Measurements from ENCODE around the gene APLP1. TPM values are rescaled to one million over a fixed set of nuclear protein-coding genes. Genes with fewer than 3 reads are reported as not detected.
A peak's percentile ranks its signal among the peaks of the same experiment; 100 is the strongest.
"Not testable (repeated sequence)": the region's sequence is repeated elsewhere in the genome, so short reads cannot be mapped to it uniquely, and the experiment has no call there.

APLP1 gene
- total RNA-seq, 1 donor from 2014 or later, result 2.1 TPM

GRCh38 chr19:35889370-35890112, 21.2 kb downstream of the APLP1 start:
- no peaks in the 10 kb centered on the region for H3K27me3 ChIP-seq (ENCODE audit: control insufficient read depth in 3 of 3, insufficient read depth in 3 of 3, low read length in 3 of 3)
- H3K4me3 ChIP-seq (ENCODE audit: low read length in 3 of 3), result no peak overlapping the region
- H3K27ac ChIP-seq (ENCODE audit: low read depth, low read length), result no peak overlapping the region
- H3K9ac ChIP-seq (ENCODE audit: low read depth in 1 of 3, low read length in 3 of 3), result no peak overlapping the region
- no peaks in the 10 kb centered on the region for H3K4me1 ChIP-seq (ENCODE audit: control insufficient read depth in 3 of 3, insufficient read depth in 3 of 3, low read length in 3 of 3)
- H3K9me3 ChIP-seq (ENCODE audit: control insufficient read depth in 3 of 3, low read length in 3 of 3), result no peaks in the 10 kb centered on the region
- peaks cover 4 to 12% (median 10%) of the 10 kb centered on the region in 3 donors for H3K36me3 ChIP-seq (ENCODE audit: control insufficient read depth in 3 of 3, insufficient read depth in 3 of 3, low read length in 3 of 3)

- no peak overlapping the region for H3K4me3 ChIP-seq (ENCODE audit: low read length in 3 of 3)
- no peak overlapping the region for H3K27ac ChIP-seq (ENCODE audit: low read depth, low read length)
- H3K9me3 ChIP-seq (ENCODE audit: control insufficient read depth in 3 of 3, low read length in 3 of 3), result no peaks in the 10 kb centered on the region
- H3K9ac ChIP-seq (ENCODE audit: low read depth in 1 of 3, low read length in 3 of 3), result no peak overlapping the region
- H3K36me3 ChIP-seq (ENCODE audit: control insufficient read depth in 3 of 3, insufficient read depth in 3 of 3, low read length in 3 of 3), result peaks cover 4 to 15% (median 10%) of the 10 kb centered on the region in 3 donors
- no peaks in the 10 kb centered on the region for H3K27me3 ChIP-seq (ENCODE audit: control insufficient read depth in 3 of 3, insufficient read depth in 3 of 3, low read length in 3 of 3)
- H3K4me1 ChIP-seq (ENCODE audit: control insufficient read depth in 3 of 3, insufficient read depth in 3 of 3, low read length in 3 of 3), result no peaks in the 10 kb centered on the region
Observed at GRCh38 chr19:35890113-35890650, 21.8 kb downstream of the APLP1 start.

- H3K9me3 ChIP-seq (ENCODE audit: control insufficient read depth in 3 of 3, low read length in 3 of 3); H3K4me1 ChIP-seq (ENCODE audit: control insufficient read depth in 3 of 3, insufficient read depth in 3 of 3, low read length in 3 of 3); H3K27me3 ChIP-seq (ENCODE audit: control insufficient read depth in 3 of 3, insufficient read depth in 3 of 3, low read length in 3 of 3); H3K4me3 ChIP-seq (ENCODE audit: low read length in 3 of 3); H3K27ac ChIP-seq (ENCODE audit: low read depth, low read length); H3K9ac ChIP-seq (ENCODE audit: low read depth in 1 of 3, low read length in 3 of 3): not testable (repeated sequence)
- H3K36me3 ChIP-seq (ENCODE audit: control insufficient read depth in 3 of 3, insufficient read depth in 3 of 3, low read length in 3 of 3), result peaks cover 4 to 24% (median 14%) of the 10 kb centered on the region in 3 donors
Observed at GRCh38 chr19:35891819-35892218, 23.4 kb downstream of the APLP1 start.

DNA sequence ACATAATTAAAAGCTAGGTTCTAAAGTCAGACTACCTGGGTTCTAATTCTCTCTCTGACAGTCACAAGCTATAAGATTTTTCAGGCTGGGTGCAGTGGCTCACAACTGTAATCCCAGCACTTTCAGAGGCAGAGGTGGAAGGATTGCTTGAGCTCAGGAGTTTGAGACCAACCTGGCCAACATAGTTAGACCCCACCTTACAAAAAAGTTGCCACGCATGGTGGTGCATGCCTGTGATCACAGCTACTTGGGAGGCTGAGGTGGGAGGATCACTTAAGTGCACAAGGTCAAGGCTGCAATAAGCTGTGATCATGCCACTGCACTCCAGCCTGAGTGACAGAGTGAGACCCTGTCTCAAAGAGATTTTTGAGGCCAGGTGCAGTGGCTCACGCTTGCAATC, 26.0 kb downstream of the APLP1 start:
- no peaks in the 10 kb centered on the region for H3K9me3 ChIP-seq (ENCODE audit: control insufficient read depth in 3 of 3, low read length in 3 of 3)
- peaks cover 4 to 14% (median 8%) of the 10 kb centered on the region in 3 donors for H3K36me3 ChIP-seq (ENCODE audit: control insufficient read depth in 3 of 3, insufficient read depth in 3 of 3, low read length in 3 of 3)
- no peak overlapping the region for H3K4me3 ChIP-seq (ENCODE audit: low read length in 3 of 3)
- H3K27ac ChIP-seq (ENCODE audit: low read depth, low read length), result no peak overlapping the region
- H3K4me1 ChIP-seq (ENCODE audit: control insufficient read depth in 3 of 3, insufficient read depth in 3 of 3, low read length in 3 of 3), result peaks cover 6 to 11% (median 11%) of the 10 kb centered on the region in 3 donors
- peaks cover 0 to 9% (median 3%) of the 10 kb centered on the region in 3 donors for H3K27me3 ChIP-seq (ENCODE audit: control insufficient read depth in 3 of 3, insufficient read depth in 3 of 3, low read length in 3 of 3)
- no peak overlapping the region for H3K9ac ChIP-seq (ENCODE audit: low read depth in 1 of 3, low read length in 3 of 3)

GRCh38 chr19:35895911-35896642, 27.7 kb downstream of the APLP1 start:
- Histone ChIP-seq H3K9me3 (ENCODE audit: control insufficient read depth in 3 of 3, low read length in 3 of 3) (no peaks in the 10 kb centered on the region), H3K27me3 (ENCODE audit: control insufficient read depth in 3 of 3, insufficient read depth in 3 of 3, low read length in 3 of 3) (peaks cover 0 to 9% (median 3%) of the 10 kb centered on the region in 3 donors), H3K36me3 (ENCODE audit: control insufficient read depth in 3 of 3, insufficient read depth in 3 of 3, low read length in 3 of 3) (peaks cover 0 to 14% (median 3%) of the 10 kb centered on the region in 3 donors), H3K4me1 (ENCODE audit: control insufficient read depth in 3 of 3, insufficient read depth in 3 of 3, low read length in 3 of 3) (peaks cover 6 to 17% (median 15%) of the 10 kb centered on the region in 3 donors), H3K4me3 (ENCODE audit: low read length in 3 of 3) (no peak overlapping the region), H3K9ac (ENCODE audit: low read depth in 1 of 3, low read length in 3 of 3) (no peak overlapping the region), H3K27ac (ENCODE audit: low read depth, low read length) (no peak overlapping the region)

DNA sequence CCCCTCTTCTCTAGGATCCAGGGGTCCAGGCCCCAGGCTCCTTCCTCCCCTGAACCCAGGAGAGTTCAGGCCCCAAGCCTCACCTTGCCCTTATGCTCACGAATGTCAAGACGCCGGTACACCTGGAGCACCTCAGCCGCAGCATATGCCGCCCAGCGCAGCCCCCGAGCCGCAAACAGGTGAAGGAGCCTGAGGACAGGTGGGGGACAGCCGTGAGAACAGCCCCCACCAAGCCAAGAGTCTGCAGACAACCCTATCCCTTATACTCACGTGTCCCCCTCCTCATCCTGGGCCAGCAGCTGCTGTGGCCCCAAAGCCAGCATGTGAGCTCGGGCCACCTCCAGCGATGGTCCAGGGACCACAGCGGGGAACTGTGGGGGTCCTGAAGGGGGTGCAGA, 28.3 kb downstream of the APLP1 start:
- no peaks in the 10 kb centered on the region for H3K9me3 ChIP-seq (ENCODE audit: control insufficient read depth in 3 of 3, low read length in 3 of 3)
- H3K4me3 ChIP-seq (ENCODE audit: low read length in 3 of 3), result no peak overlapping the region
- H3K27ac ChIP-seq (ENCODE audit: low read depth, low read length), result no peak overlapping the region
- peaks cover 0 to 9% (median 3%) of the 10 kb centered on the region in 3 donors for H3K27me3 ChIP-seq (ENCODE audit: control insufficient read depth in 3 of 3, insufficient read depth in 3 of 3, low read length in 3 of 3)
- peaks cover 6 to 17% (median 15%) of the 10 kb centered on the region in 3 donors for H3K4me1 ChIP-seq (ENCODE audit: control insufficient read depth in 3 of 3, insufficient read depth in 3 of 3, low read length in 3 of 3)
- peaks cover 0 to 14% (median 3%) of the 10 kb centered on the region in 3 donors for H3K36me3 ChIP-seq (ENCODE audit: control insufficient read depth in 3 of 3, insufficient read depth in 3 of 3, low read length in 3 of 3)
- H3K9ac ChIP-seq (ENCODE audit: low read depth in 1 of 3, low read length in 3 of 3), result no peak overlapping the region

DNA sequence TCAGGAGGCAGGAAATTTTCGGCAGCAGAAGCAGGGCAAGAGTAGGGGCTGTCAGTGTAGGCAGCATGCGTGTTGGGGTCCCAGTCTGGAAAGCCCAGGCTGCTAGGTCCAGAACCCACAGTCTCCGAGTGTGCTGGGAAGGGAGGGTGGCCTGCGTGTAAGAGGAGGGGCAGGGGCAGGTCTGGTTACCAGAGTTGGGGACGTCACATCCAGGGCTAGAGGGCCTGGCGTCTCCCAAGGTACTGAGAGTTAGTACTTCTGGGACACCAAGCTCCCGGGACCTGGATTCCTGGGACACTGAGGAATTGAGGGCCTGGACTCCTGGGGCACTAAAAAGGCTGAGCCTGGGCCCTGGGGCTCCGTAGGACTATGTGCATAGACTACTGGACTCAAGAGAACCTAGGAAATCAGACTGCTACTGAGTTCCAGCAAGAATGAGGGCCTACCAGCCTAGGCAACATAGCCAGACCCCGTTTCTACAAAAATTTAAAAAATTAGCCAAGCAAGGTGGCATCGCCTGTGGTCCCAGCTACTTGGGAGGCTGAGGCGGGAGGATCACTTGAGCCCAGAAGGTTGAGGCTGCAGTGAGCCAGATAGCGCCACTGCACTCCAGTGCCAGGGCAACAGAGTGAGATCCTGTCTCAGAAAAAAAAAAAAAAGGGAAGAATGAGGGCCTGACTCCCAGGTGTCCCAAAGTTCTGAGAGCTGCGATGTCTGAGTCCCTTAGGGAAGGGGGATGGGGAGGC, 29.5 kb downstream of the APLP1 start:
- Histone ChIP-seq H3K9me3 (ENCODE audit: control insufficient read depth in 3 of 3, low read length in 3 of 3) (no peaks in the 10 kb centered on the region), H3K36me3 (ENCODE audit: control insufficient read depth in 3 of 3, insufficient read depth in 3 of 3, low read length in 3 of 3) (peaks cover 0 to 12% (median 3%) of the 10 kb centered on the region in 3 donors), H3K4me3 (ENCODE audit: low read length in 3 of 3) (peak overlapping the region; percentile 48 to 78 (median 72)), H3K4me1 (ENCODE audit: control insufficient read depth in 3 of 3, insufficient read depth in 3 of 3, low read length in 3 of 3) (peaks cover 6 to 17% (median 15%) of the 10 kb centered on the region in 3 donors), H3K27me3 (ENCODE audit: control insufficient read depth in 3 of 3, insufficient read depth in 3 of 3, low read length in 3 of 3) (peaks cover 0 to 19% (median 3%) of the 10 kb centered on the region in 3 donors), H3K27ac (ENCODE audit: low read depth, low read length) (peak overlapping the region; percentile 64), H3K9ac (ENCODE audit: low read depth in 1 of 3, low read length in 3 of 3) (peak overlapping the region in 2 of 3 donors; percentile 71 to 72)

GRCh38 chr19:35898499-35898809, 30.1 kb downstream of the APLP1 start:
- Histone ChIP-seq H3K4me1 (ENCODE audit: control insufficient read depth in 3 of 3, insufficient read depth in 3 of 3, low read length in 3 of 3) (peaks cover 6 to 17% (median 15%) of the 10 kb centered on the region in 3 donors), H3K27me3 (ENCODE audit: control insufficient read depth in 3 of 3, insufficient read depth in 3 of 3, low read length in 3 of 3) (peaks cover 0 to 23% (median 3%) of the 10 kb centered on the region in 3 donors), H3K4me3 (ENCODE audit: low read length in 3 of 3) (peak overlapping the region; percentile 72 to 82 (median 78)), H3K9ac (ENCODE audit: low read depth in 1 of 3, low read length in 3 of 3) (peak overlapping the region; percentile 65 to 72 (median 71)), H3K36me3 (ENCODE audit: control insufficient read depth in 3 of 3, insufficient read depth in 3 of 3, low read length in 3 of 3) (peaks cover 0 to 12% (median 3%) of the 10 kb centered on the region in 3 donors), H3K9me3 (ENCODE audit: control insufficient read depth in 3 of 3, low read length in 3 of 3) (no peaks in the 10 kb centered on the region), H3K27ac (ENCODE audit: low read depth, low read length) (peak overlapping the region; percentile 64)

GRCh38 chr19:35899547-35900214, 31.3 kb downstream of the APLP1 start:
- H3K9me3 ChIP-seq (ENCODE audit: control insufficient read depth in 3 of 3, low read length in 3 of 3), result no peaks in the 10 kb centered on the region
- H3K27me3 ChIP-seq (ENCODE audit: control insufficient read depth in 3 of 3, insufficient read depth in 3 of 3, low read length in 3 of 3), result peaks cover 0 to 23% (median 6%) of the 10 kb centered on the region in 3 donors
- peaks cover 0 to 12% (median 3%) of the 10 kb centered on the region in 3 donors for H3K36me3 ChIP-seq (ENCODE audit: control insufficient read depth in 3 of 3, insufficient read depth in 3 of 3, low read length in 3 of 3)
- peaks cover 6 to 17% (median 15%) of the 10 kb centered on the region in 3 donors for H3K4me1 ChIP-seq (ENCODE audit: control insufficient read depth in 3 of 3, insufficient read depth in 3 of 3, low read length in 3 of 3)
- H3K9ac ChIP-seq (ENCODE audit: low read depth in 1 of 3, low read length in 3 of 3), result peak overlapping the region; percentile 70 to 73 (median 72)
- H3K4me3 ChIP-seq (ENCODE audit: low read length in 3 of 3), result peak overlapping the region; percentile 72 to 82 (median 78)
- H3K27ac ChIP-seq (ENCODE audit: low read depth, low read length), result peak overlapping the region; percentile 64
